HG03095 (cell line): ENCODE measurements around the gene NCAM2.

Experiments used
- ATAC-seq: cut with Tn5 transposase; IDR thresholded peaks from one replicate; pipeline ENCODE4 v1.9.1; 2021; ENCODE audit warnings: moderate library complexity; ENCODE audit not compliant: unreplicated experiment

NCAM2 gene

GRCh38 chr21:20997636-20998455 lies at the start of gene NCAM2:
NCAM2 (plus strand) TSS chr21:20998409.
- ATAC-seq = no peak

- no peak for ATAC-seq
Measured at GRCh38 chr21:20949884-20950283, 48.3 kb upstream of the NCAM2 start.

GRCh38 chr21:20965816-20966215 lies 32.4 kb upstream of the NCAM2 start:
- no peak for ATAC-seq

- ATAC-seq = no peak
Measured at GRCh38 chr21:20968391-20968790, 29.8 kb upstream of the NCAM2 start.

GRCh38 chr21:20970691-20971090 lies 27.5 kb upstream of the NCAM2 start:
- ATAC-seq = no peak

GRCh38 chr21:20971296-20971921 lies 26.8 kb upstream of the NCAM2 start:
- ATAC-seq = no peak

- ATAC-seq = no peak
Measured at GRCh38 chr21:20994790-20995189, 3.4 kb upstream of the NCAM2 start.

- no peak for ATAC-seq
Measured at GRCh38 chr21:20996421-20997310, 1.5 kb upstream of the NCAM2 start.

GRCh38 chr21:20997311-20997635 lies 936 bp upstream of the NCAM2 start:
- ATAC-seq = no peak

- ATAC-seq = no peak
Measured at GRCh38 chr21:20998456-20998789, 214 bp downstream of the NCAM2 start.

GRCh38 chr21:20998886-20999285 lies 677 bp downstream of the NCAM2 start:
- no peak for ATAC-seq

- ATAC-seq = peak; percentile 43
Measured at GRCh38 chr21:20999659-21000058, 1.4 kb downstream of the NCAM2 start.

GRCh38 chr21:21000591-21001175 lies 2.5 kb downstream of the NCAM2 start:
- ATAC-seq = no peak

- no peak for ATAC-seq
Measured at GRCh38 chr21:21001591-21002100, 3.4 kb downstream of the NCAM2 start.

GRCh38 chr21:21002153-21002552 lies 3.9 kb downstream of the NCAM2 start:
- no peak for ATAC-seq

GRCh38 chr21:21003701-21004100 lies 5.5 kb downstream of the NCAM2 start:
- ATAC-seq = no peak

GRCh38 chr21:21007606-21008005 lies 9.4 kb downstream of the NCAM2 start:
- no peak for ATAC-seq

GRCh38 chr21:21010228-21010627 lies 12.0 kb downstream of the NCAM2 start:
- ATAC-seq = no peak

GRCh38 chr21:21010698-21011097 lies 12.5 kb downstream of the NCAM2 start:
- no peak for ATAC-seq

GRCh38 chr21:21018821-21019220 lies 20.6 kb downstream of the NCAM2 start:
- ATAC-seq = no peak

- no peak for ATAC-seq
Measured at GRCh38 chr21:21019681-21020080, 21.5 kb downstream of the NCAM2 start.
